ENCODE measurements around the gene ZNF417. TPM values are rescaled to one million over a fixed set of nuclear protein-coding genes. Genes with fewer than 3 reads are reported as not detected.

The ZNF417 gene
- polyA plus RNA-seq, 1 donor (not counting 4 experiments of a cell fraction or from before 2014, with no cell fraction given) = 5.8 TPM

DNA sequence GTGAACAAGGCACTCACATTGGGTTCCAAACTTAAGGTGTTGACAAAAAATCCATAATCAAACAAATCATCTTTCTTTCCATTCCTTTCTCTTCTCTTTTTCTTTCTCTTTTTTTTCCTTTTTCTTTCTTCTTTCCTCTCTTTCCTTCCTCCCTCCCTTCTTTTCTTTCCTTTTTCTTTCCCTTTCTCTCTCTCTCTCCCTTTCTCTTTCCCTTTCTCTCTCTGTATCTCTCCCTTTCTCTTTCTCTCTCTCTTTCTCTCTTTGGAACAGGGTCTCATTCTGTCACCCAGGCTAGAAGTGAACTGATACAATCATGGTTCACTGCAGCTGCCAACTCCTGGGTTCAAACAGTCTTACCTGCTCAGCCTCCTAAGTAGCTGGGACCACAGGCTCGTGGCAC is 45.4 kb upstream of the ZNF417 start:
- no peak overlapping the region for H3K9ac ChIP-seq (ENCODE audit: control insufficient read depth, extremely low read depth, insufficient read depth, low read length)
- FAIRE-seq (no peak), DNase-seq (ENCODE audit: low read depth, low spot score) (no peak)
- no peak overlapping the region for H3K4me2 ChIP-seq (ENCODE audit: control insufficient read depth, extremely low read depth, insufficient read depth, low read depth, low read length)
- H3K4me3 ChIP-seq (ENCODE audit: control insufficient read depth in 2 of 3, extremely low read depth in 1 of 3, insufficient read depth in 2 of 3, low read depth in 1 of 3, low read length in 3 of 3) = no peak overlapping the region
- H3K9me3 ChIP-seq (ENCODE audit: control insufficient read depth, low read depth, low read length) = peaks cover 5% of the 10 kb centered on the region
- H3K27me3 ChIP-seq (ENCODE audit: control insufficient read depth, extremely low read depth, insufficient read depth, low read length) = no peaks in the 10 kb centered on the region
- TF ChIP-seq, protein P1, sequence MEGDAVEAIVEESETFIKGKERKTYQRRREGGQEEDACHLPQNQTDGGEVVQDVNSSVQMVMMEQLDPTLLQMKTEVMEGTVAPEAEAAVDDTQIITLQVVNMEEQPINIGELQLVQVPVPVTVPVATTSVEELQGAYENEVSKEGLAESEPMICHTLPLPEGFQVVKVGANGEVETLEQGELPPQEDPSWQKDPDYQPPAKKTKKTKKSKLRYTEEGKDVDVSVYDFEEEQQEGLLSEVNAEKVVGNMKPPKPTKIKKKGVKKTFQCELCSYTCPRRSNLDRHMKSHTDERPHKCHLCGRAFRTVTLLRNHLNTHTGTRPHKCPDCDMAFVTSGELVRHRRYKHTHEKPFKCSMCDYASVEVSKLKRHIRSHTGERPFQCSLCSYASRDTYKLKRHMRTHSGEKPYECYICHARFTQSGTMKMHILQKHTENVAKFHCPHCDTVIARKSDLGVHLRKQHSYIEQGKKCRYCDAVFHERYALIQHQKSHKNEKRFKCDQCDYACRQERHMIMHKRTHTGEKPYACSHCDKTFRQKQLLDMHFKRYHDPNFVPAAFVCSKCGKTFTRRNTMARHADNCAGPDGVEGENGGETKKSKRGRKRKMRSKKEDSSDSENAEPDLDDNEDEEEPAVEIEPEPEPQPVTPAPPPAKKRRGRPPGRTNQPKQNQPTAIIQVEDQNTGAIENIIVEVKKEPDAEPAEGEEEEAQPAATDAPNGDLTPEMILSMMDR (optimal IDR thresholded peaks at IDR 0.05 in 1 of 3, IDR thresholded peaks at IDR 0.05 in 1 of 3, conservative IDR thresholded peaks at IDR 0.05 in 1 of 3; ENCODE audit: extremely low read depth in 1 of 3, insufficient read depth in 2 of 3, low read length in 3 of 3) = no peak
- no peak for TF ChIP-seq EZH2 (IDR thresholded peaks at IDR 0.05; ENCODE audit: low read length)
- no peaks in the 10 kb centered on the region for H3K9me1 ChIP-seq (ENCODE audit: control insufficient read depth, extremely low read depth, insufficient read depth, low read length)
- H4K20me1 ChIP-seq (ENCODE audit: control insufficient read depth, extremely low read depth, insufficient read depth, low read length) = no peaks in the 10 kb centered on the region
- no peak overlapping the region for H3K27ac ChIP-seq (ENCODE audit: control insufficient read depth, insufficient read depth, low read length)
- no peaks in the 10 kb centered on the region for H3K36me3 ChIP-seq (ENCODE audit: control insufficient read depth in 2 of 2, extremely low read depth in 1 of 2, insufficient read depth in 2 of 2, low read length in 2 of 2)
- no peaks in the 10 kb centered on the region for H3K79me2 ChIP-seq (ENCODE audit: control insufficient read depth, insufficient read depth, low read length)
- H3K4me1 ChIP-seq (ENCODE audit: control insufficient read depth, extremely low read depth, insufficient read depth, low read length) = no peaks in the 10 kb centered on the region
- H2AFZ ChIP-seq (ENCODE audit: control insufficient read depth, low read length) = no peak overlapping the region
- dilution Hi-C loops (cut with MboI; ENCODE audit: extremely low pct_ligation_motif_present, low sequenced_read_pairs) = no loop called here

DNA sequence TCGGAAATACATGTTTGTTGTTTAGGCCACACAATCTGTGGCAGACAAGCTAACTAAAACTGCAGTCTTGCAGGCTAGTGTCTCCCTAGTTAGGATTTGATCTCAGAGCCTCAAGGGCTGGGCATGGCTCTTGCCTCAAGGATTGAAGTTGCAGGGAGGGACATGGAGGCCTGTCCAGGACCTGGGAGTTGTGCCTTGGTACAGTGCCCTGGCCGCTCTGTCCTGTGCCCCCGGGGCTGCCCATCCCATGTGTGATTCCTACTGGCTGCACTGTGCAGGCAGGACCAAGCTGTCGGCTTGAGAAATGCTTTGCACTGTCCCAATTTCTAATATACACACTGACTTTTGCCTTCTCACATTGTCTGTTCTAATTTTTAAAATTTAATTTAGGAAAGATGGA is 38.6 kb upstream of the ZNF417 start:
- Histone ChIP-seq H3K79me2 (ENCODE audit: control insufficient read depth, insufficient read depth, low read length) (no peaks in the 10 kb centered on the region), H3K4me3 (ENCODE audit: control insufficient read depth in 2 of 3, extremely low read depth in 1 of 3, insufficient read depth in 2 of 3, low read depth in 1 of 3, low read length in 3 of 3) (no peak overlapping the region), H3K27ac (ENCODE audit: control insufficient read depth, insufficient read depth, low read length) (no peak overlapping the region), H3K27me3 (ENCODE audit: control insufficient read depth, extremely low read depth, insufficient read depth, low read length) (no peaks in the 10 kb centered on the region), H2AFZ (ENCODE audit: control insufficient read depth, low read length) (no peak overlapping the region), H3K4me1 (ENCODE audit: control insufficient read depth, extremely low read depth, insufficient read depth, low read length) (no peaks in the 10 kb centered on the region), H3K9me3 (ENCODE audit: control insufficient read depth, low read depth, low read length) (peaks cover 9% of the 10 kb centered on the region), H3K4me2 (ENCODE audit: control insufficient read depth, extremely low read depth, insufficient read depth, low read depth, low read length) (no peak overlapping the region), H3K36me3 (ENCODE audit: control insufficient read depth in 2 of 2, extremely low read depth in 1 of 2, insufficient read depth in 2 of 2, low read length in 2 of 2) (no peaks in the 10 kb centered on the region), H3K9ac (ENCODE audit: control insufficient read depth, extremely low read depth, insufficient read depth, low read length) (no peak overlapping the region), H3K9me1 (ENCODE audit: control insufficient read depth, extremely low read depth, insufficient read depth, low read length) (no peaks in the 10 kb centered on the region), H4K20me1 (ENCODE audit: control insufficient read depth, extremely low read depth, insufficient read depth, low read length) (no peaks in the 10 kb centered on the region)
- dilution Hi-C loops (cut with MboI; ENCODE audit: extremely low pct_ligation_motif_present, low sequenced_read_pairs) = no loop called here
- FAIRE-seq (no peak), DNase-seq (ENCODE audit: low read depth, low spot score) (no peak)
- TF ChIP-seq, protein P1 (optimal IDR thresholded peaks at IDR 0.05 in 1 of 3, IDR thresholded peaks at IDR 0.05 in 1 of 3, conservative IDR thresholded peaks at IDR 0.05 in 1 of 3; ENCODE audit: extremely low read depth in 1 of 3, insufficient read depth in 2 of 3, low read length in 3 of 3) = no peak
- no peak for TF ChIP-seq EZH2 (IDR thresholded peaks at IDR 0.05; ENCODE audit: low read length)

All from keratinocyte (primary cell).